ENCODE measurements around the gene IL17REL.

Gene IL17REL

DNA sequence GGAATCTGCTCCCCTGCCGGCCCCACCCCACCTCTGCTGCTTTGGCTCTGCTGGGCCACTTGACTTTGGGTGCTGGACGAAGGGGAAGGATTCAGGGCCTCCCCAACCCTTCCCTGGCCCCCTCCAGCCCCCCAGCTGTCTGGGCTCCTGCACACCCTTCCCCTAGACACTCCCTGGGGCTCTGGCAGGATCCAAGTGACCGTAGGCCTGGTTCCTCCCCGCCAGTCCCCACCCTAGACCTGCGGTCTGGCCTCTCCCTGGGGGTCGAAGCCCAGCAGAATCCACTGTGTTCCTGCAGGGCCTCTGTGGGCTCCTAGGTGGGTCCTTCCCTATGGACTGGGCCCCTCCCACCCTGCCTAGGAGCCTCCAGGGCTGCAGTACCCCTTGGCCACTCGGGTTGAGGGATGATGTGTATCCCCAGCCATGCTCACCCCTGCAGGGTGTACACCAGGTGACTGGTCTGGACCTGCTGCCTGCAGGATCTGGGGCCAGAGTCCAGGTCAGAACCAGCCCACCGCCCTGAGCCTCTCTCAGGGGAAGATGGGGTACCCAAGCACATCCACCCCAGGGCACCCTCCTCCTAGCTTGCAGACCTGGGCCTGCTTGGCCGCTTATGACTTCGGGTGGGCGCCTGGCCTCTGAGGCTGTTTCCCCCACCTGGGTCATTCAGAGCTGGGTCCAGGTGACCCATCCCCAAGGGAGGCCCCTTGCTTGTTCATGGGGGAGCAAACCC lies 46.4 kb downstream of the IL17REL start:
- no peak for DNase-seq

DNA sequence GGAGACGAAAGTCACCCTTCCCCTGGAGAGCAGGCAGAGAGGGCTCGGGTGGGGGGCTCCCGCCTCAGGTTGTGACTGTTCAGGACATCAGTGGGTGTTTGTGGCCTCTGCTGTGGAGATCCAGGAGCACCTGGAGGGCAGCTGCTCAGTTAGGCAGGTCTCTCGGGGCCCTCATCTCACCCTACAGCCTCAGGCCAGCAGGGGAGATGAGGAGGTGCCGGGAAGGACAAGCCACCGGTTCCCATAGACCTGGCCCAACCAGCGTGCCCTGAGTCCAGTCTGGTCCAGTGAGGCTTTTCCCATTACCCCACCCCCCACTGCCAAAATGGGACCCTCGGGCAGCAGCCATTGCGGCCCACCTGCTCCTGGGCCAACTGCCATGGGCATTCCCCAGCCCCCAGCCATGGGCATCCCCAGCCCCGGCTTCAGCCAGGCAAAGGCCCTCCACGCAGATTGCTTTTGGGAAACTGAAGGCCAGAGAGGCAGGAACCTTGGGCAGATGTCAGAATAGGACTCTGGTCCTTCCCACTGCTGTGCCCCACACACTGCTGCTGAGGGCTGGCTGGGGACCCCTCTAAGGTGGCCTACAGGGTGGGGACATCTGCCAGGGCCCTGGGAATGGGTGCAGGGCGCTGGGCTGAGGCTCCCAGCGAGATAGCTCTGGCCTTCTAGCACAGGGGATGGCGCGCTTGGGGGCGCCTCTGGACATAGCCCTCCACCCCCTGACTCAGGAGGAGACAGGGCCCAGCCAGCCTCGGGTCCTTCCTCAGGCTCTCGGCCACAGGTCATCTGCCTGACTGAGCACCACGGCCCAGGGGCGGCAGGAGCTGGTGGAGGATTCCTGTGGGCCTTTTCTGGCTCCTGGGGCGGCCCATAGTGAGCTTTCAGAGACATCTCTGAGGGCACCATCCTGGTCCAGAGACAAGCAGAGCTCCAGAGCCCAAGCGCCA lies 47.2 kb downstream of the IL17REL start:
- DNase-seq: no peak

DNA sequence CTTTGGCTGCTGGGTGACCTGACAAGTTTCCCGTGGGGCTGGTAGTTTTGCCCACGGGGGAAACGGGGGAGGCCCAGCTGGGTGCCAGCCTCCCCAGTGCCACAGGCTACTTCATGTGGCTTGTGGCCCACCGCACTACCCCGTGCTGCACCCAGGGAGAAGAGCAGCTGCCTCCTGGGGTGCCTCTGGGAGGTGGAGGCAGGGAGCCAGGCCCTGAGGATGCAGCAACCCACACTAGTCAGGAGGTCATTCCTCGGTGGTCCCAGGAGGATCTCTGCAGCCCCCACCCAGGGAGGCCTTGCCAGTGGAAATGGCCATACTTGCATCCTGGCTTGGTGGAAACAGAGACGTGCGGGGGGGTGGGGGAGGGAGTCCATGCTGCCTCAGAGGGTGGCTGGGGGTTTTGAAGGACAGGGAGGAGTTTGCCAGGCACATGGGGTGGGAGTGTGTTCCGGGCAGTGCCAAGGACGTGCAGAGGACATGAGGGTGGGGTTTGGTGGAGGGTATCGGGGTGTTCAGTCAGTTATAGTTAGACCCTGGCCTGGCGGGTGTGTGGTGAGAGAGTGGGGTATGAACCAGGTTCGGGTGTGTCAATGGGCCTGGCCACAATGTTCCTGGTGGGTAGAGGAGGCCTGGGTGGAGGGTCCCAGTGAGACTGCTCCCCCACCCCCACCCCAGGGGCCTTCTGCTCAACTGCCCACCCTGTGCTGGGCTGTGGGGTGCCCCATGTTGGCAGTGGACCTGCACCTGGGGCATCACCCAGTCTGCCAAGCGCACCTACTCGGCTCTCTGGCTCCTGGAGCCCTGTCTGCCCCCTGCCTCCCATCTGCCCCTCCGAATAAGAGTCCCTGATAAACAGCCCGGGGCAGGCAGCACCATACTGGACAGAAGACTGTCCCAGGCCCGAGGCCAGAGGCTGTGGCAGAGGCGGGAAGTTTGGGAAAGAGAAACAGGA lies 48.2 kb downstream of the IL17REL start:
- DNase-seq: no peak

DNA sequence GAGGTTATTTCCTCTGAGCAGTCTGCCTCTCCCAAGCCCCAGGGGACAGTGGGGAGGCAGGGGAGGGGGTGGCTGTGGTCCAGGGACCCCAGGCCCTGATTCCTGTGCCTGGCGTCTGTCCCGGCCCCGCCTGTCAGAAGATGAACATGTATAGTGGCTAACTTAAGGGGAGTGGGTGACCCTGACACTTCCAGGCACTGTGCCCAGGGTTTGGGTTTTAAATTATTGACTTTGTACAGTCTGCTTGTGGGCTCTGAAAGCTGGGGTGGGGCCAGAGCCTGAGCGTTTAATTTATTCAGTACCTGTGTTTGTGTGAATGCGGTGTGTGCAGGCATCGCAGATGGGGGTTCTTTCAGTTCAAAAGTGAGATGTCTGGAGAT lies 48.9 kb downstream of the IL17REL start:
- no peak for DNase-seq

DNA sequence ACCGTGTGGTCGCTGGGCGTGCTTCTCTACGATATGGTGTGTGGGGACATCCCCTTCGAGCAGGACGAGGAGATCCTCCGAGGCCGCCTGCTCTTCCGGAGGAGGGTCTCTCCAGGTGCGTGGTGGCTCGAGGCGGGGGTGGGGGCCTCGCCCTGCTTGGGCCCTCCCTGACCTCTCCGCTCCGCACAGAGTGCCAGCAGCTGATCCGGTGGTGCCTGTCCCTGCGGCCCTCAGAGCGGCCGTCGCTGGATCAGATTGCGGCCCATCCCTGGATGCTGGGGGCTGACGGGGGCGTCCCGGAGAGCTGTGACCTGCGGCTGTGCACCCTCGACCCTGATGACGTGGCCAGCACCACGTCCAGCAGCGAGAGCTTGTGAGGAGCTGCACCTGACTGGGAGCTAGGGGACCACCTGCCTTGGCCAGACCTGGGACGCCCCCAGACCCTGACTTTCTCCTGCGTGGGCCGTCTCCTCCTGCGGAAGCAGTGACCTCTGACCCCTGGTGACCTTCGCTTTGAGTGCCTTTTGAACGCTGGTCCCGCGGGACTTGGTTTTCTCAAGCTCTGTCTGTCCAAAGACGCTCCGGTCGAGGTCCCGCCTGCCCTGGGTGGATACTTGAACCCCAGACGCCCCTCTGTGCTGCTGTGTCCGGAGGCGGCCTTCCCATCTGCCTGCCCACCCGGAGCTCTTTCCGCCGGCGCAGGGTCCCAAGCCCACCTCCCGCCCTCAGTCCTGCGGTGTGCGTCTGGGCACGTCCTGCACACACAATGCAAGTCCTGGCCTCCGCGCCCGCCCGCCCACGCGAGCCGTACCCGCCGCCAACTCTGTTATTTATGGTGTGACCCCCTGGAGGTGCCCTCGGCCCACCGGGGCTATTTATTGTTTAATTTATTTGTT lies 49.6 kb downstream of the IL17REL start:
- DNase-seq: no peak

DNA sequence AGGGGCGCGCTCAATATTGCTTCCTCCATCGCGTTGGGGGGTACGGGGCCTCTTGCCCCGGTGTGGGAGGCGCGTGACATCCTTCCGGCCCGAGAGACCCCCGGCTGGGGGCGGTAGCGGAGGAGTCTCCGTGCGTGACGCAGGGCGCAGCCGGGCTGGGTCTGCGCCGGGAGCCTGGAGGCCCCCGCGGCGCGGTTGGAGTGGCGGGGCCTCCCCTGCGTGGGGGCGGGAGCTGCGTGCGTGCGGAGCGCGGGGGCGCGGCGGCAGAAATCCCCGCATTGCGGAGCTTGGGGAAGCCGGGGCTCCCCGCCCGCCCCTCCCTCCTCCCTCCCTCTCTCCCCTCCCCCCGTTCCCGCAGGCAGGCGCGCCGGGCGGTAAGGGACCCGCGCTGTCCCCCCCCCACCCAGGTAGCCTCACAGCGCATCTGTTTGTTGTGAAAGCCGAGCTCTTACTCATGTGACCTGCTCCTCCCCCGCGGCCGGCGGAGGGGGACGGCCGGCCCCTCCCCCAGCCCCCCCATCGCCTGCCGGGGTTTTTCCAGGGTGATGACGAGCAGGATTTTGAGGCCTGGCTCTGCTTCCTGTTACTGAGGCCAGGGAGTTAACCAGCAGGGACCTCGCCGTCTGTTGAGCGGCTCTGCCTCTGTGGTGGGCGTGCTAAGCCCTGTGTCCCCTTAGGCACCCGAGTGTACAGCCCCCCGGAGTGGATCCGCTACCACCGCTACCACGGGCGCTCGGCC lies 50.4 kb downstream of the IL17REL start:
- DNase-seq: peak; percentile 6

DNA sequence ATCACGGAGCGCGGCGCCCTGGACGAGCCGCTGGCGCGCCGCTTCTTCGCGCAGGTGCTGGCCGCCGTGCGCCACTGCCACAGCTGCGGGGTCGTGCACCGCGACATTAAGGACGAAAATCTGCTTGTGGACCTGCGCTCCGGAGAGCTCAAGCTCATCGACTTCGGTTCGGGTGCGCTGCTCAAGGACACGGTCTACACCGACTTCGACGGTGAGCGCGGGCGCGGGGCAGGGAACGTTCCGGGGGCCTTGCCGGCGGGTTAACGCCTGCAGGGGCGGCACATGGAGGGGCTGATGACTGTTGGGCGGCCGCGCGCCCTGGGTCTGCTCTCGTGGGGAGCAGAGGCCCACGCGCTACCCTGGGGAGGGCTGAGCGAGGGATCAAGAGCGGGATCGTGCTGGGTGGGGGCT lies 51.0 kb downstream of the IL17REL start:
- DNase-seq: no peak

DNA sequence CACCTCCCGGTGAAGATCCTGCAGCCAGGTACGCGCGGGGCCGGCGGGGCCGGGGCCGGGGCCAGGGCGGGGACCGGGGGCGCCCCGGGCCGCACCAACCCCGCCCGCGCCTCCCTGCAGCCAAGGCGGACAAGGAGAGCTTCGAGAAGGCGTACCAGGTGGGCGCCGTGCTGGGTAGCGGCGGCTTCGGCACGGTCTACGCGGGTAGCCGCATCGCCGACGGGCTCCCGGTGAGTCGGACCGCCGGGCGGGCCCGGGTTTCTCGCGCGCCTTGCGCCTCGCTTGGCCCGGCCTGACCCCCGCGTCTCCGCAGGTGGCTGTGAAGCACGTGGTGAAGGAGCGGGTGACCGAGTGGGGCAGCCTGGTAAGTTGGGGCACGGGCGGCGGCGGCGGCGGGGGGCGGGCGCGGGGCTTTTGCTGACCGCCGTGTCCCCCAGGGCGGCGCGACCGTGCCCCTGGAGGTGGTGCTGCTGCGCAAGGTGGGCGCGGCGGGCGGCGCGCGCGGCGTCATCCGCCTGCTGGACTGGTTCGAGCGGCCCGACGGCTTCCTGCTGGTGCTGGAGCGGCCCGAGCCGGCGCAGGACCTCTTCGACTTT lies 51.5 kb downstream of the IL17REL start:
- DNase-seq: no peak

DNA sequence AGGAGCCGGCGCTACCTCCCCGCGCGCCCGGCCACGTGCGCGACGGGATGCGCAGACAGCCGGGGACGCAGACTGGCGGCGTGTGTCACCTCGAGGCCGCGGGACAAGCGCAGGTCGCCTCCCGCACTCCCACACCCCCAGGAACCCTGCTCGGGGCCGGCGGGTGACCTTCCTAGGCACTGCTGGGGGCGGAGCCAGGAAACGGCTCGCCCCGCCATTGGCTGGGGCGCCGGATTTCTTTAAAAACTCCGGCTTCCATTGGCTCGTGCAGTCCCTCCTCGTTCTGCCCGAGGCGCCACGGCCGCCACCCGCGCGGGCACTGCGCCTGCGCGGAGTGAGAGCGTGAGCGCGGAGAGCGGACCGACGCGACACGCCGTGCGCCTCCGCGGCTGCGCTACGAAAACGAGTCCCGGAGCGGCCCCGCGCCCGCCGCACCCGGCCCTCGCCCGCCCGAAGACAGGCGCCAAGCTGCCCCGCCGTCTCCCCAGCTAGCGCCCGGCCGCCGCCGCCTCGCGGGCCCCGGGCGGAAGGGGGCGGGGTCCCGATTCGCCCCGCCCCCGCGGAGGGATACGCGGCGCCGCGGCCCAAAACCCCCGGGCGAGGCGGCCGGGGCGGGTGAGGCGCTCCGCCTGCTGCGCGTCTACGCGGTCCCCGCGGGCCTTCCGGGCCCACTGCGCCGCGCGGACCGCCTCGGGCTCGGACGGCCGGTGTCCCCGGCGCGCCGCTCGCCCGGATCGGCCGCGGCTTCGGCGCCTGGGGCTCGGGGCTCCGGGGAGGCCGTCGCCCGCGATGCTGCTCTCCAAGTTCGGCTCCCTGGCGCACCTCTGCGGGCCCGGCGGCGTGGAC lies 52.2 kb downstream of the IL17REL start, which contains the start of gene PIM3:
TSS of gene PIM3 (plus strand) at position 614 of the 846 bp plus-strand sequence. CDS start at position 790, 176 bp downstream.
- DNase-seq: peak; percentile 31

DNA sequence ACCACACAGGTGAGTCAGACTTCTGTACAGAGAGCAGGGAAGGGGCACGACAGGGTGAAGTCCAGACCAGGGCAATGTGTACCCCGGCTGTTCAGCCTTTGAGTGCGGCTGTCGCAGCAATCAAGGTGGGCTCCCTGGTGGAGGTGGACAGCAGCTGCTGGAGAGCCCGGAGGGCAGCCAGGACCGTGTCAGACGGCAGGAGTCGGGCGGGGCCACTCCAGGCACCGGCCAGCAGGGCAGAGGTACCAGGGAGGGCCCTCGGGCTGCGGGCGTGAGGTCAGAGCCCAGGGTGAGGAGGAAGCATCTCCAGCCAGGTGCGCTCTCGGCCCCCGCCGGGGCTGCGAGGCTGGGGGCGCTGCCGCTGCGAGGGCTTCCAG lies 52.8 kb downstream of the IL17REL start:
- DNase-seq: no peak

DNA sequence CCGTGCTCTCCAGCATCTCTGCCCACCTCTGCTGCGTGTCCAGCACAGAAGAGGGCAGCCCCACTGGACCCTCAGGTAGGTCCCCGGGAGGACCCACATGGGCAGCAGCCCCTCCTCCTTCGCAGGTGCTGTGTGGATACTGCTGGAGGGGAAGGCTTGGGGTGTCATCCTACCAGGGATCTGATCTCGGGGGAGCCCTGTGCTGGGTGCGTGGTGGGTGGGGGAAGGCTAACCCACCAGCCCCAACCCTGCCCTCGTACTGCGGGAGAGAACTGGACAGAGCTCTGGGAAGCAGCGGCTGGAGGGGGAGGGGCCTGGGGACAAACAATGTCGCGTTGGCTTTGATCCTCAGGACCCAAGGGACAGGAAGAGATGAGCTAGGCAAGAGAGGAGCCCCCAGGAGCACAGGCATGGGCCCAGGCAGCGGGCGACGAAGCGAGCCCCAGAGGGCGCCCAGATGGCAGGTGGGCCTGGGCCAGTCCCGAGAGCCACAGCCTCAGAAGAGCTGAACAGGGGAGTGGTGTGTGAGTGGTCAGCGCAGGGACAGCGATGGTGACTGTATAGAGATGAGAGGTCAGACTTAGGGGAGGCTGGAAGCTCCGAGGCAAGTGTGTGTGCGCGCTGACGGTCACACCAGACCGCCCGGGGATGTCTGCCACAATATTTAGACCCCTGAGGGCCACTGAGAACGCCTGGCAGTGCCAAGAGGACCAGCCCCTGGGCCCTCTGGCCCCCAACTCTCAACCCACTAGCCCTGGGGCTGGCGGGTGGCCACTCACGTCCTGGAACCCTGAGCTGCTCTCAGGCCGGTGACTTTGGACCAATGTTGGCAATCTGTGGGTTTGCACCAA lies 53.4 kb downstream of the IL17REL start:
- DNase-seq: no peak

DNA sequence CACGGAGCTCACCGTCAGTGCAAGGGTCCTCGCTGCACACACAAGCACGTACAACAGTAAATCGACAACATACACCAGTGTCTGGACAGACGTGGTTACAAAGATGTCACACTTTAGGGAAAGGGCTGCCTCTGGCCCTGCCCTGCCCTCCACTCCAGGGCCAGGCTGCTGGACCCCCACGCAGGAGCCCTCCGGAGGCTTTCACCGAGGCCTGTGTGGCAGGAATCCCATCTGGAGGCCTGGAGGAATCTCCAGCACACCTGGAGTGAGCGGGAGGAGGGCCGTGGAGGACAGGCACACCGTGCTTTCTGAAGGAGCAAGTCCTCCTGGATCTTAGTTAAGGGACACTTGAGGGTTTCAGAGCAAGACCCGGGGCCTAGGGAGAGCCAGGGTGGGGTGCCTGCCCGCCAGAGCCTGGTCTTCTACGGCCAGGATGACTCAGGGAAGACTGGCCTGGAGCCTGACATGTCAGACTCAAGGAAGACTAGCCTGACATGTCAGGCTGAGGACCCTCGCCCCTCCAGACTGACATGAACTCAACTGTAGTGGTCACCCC lies 54.1 kb downstream of the IL17REL start:
- DNase-seq: no peak

DNA sequence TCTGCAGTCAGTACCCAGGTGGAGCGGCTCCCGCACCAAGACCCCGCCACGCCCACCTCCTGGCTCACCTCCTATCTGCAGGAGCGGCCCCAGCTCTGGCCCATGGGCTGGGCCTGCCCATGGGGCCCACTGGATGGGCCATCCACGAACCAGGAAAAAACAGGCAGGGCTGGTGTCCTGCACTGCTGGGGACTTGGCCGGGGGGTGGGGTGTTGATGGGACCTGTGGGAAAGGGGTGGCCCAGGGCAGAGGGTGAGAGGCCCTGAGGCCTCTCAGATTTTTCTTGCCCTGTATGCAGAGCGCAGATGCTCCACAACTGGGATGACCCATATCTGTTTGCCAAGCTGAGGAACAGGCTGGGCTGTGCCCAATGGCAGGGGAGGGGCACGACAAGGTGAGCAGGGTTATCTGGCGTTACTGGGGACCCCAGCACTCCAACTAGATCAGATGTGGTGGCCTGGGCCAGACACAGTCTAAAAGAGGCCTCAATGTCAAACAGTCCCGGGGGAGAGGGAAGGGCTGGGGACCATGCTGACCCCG lies 54.7 kb downstream of the IL17REL start:
- no peak for DNase-seq

DNA sequence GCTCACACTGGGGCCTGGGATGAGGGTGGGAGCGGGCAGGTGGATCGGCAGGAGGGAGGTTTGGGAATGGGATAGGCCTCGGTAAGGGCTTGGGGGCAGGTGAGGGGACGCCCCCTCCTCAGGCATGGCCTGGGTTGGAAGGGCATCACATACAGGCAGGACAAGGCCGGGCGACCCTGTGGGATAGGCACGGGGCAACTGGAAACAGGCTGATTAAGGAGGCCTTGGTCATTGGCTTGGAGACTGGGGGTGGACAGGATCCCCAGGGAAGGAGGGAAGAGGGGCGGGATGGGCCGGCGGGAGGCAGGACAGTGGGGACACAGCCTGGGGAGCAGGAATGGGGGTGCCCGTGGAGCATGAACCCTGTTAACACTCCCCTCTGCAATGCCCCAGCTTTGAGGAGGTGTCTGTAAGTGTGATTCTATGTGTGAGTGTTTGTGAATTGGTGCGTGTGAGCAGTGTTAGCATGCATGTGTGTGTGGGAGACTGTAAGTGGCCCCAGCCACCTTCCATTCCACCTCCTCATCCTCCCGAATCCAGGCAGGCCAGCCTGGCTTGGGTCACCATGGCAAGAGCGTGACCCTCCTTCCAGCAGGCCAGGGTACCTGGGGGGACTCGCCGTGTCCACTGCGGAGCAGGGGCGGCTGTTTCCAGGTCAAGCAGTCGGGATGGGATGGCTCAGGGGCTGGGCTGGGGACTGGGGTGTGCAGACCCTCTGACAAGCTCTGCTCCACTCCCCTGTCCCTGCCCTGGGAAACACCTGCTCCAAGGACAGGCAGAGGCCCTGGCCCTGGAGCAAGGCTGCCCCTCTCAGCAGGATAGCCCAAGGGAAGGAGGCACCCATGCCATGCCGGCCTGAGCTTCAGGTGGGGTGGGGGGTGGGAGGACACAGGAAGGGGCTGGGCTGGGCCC lies 55.4 kb downstream of the IL17REL start:
- no peak for DNase-seq

DNA sequence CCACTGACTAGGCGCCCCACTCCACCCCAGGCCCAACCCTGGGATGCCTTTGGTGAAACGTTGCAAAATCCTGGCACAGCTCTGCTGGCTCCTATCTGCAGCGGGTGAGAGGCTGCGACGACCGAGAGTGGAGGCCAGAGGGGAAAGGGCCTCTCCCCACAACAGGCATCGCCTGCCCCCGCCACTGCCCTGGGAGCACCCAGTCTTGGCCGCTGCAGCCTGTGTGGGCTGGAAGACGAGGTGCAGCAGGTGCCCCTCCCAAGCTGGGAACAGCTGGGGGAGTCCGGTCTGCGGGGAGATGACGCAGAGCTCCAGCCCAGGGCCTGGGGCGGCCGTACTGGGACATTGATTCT lies 56.2 kb downstream of the IL17REL start:
- no peak for DNase-seq

DNA sequence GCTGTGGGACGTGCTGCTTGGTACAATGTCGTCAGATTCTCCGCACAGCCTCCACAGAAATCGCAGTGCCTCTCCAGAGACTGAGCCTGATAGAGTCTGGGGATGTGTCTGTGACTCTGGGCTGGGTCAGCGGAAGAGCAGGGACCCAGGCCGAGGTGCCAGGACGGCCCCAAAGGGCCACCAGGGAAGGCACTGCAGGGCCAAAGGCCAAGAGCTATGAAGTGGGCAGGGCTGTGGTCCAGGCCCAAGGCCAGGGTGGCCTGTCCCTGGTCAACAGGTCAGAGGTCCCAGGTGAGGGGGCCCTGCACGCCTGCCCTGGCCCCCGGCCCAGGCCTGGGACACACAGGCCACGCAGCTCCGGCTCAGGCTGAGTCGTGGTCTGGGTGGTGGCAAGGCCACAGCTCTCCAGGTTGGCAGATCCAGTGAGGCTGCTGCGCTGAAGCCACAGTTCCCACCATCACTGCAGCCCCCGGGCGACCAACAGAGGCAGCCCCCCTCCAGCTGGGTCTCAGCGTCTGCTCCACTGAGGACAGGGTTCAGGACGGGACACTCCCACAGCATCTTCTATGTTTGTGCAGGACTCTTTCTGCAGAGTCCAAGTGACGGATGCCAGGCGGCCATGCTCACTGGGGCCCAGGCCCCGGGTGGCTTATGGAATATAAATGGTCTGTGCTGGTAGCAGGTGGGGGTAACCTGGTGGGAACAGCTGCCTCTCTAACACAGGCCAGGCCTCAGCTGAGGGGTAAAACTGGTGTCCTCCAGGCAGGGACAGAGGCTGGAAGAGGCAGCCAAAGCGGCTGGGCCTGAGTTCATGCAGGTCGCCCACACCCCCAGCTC lies 56.8 kb downstream of the IL17REL start:
- DNase-seq: no peak

All from SIG-M5 (cell line).